GM11168 (cell line): ENCODE data around the gene PSMG2.
"Not testable (repeated sequence)": the region's sequence is repeated elsewhere in the genome, so short reads cannot be mapped to it uniquely, and the experiment has no call there.

Experiments
- in situ Hi-C: fragments of 300-500 bp; cut with MboI; formaldehyde crosslinking; loops from one replicate; pipeline ENCODE4 v1.12.0; 2022; ENCODE audit warnings: low sequenced_read_pairs; ENCODE audit not compliant: unreplicated experiment

The PSMG2 gene

DNA sequence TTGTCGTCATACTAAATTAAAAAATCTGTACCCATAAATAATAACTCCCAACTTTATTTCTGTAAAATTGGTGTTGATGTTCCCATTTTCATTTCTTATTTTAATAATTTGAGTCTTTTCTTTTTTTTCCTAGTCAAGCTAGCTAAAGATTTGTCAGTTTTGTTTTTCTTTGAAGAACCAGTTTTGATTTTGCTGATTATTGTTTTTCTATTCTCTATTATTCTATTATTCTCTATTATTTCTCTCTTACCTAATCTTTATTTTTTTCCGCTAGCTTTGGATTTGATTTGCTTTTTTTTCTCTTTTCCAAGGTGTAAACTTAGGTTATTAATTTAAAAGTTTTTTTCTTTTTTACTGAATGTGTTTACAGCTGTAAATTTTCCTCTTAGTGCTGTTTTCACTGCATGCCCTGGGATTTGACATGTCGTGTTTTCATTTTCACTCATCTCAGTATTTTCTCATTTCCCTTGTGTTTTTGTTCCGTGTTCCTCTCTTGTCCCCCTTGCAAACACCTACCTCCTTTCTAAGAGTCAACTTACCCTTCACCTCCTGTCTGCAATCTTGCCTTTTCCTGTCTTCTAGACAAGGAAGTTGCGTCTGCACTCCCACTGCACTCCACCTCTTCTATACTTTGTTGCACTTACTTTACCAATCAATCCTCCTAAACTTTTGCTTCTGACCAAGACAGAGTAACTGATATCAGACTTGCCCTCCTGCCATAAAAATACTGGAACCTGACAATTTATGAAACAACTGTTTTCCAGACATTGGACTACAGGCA lies 18.8 kb downstream of the PSMG2 start:
- in situ Hi-C loops: no loop called here

DNA sequence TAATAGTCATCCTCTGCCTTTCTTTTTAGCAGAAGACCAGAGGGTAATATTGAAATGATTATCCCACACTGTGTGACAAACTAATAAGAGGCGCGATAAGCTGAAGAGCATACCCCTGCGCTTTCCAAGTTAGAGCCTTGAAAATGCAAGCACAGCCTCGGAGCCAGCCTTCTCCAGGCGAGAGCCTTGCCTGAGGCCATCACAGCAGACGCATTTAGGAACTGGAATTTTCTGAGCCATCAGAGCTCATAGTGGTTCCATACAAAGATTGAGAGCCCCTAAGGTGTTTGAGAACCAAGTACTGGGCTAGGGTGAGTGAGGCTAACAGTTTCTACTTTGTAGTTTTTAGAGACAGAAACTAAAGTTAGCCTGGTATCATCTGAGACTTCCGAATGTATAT lies 19.9 kb downstream of the PSMG2 start:
- in situ Hi-C loops: no loop called here

DNA sequence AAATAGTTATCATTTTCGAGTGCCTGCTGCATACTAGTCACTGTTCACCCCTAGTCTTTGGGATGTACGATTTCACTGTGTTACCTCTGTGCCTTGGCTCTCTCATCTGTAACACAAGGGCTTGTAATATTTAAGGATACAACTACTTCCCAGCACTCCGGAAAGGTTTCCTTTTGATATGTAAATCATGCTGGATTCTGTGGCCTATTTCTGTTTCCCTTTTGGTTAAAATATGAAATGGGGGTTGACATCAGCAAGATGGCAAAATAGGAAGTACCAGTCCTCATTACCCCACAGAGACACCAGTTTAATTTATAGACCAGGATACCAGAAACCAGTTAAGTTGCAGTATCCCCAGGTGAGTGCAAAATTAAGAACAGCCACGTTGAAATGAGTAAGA lies 23.5 kb downstream of the PSMG2 start:
- in situ Hi-C loops: no loop called here

- in situ Hi-C loops: no loop called here
These were observed 24.1 kb downstream of the PSMG2 start for GRCh38 chr18:12726774-12727550.

- in situ Hi-C loops: no loop called here
These were observed 34.5 kb downstream of the PSMG2 start for GRCh38 chr18:12737243-12737902.

- in situ Hi-C loops: loop anchor here (10.0 kb wide), 1 partner anchor 153 kb away; no protein-coding TSS in a partner anchor
These were observed 38.5 kb downstream of the PSMG2 start for GRCh38 chr18:12741351-12741750.

DNA sequence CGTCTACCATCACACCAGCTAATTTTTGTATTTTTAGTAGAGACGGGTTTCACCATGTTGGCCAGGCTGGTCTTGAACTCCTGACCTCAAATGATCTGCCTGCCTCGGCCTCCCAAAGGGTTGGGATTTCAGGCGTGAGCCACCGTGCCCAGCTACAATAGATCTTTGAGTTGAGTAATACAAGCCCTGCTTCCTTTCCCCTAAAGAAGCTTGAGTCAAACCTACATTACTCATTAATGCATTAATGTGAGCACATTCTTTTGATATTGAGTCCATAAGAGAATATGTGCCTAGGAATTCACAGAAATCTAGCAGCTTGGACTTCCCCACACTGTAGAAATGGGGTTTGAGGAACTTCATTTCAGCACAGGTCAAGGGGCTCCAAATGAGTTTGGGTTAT lies 39.6 kb downstream of the PSMG2 start:
- in situ Hi-C loops: loop anchor here (10.0 kb wide), 1 partner anchor 152 kb away; no protein-coding TSS in a partner anchor

GRCh38 chr18:12744103-12744502 lies 41.3 kb downstream of the PSMG2 start:
- in situ Hi-C loops: loop anchor here (10.0 kb wide), 1 partner anchor 151 kb away; no protein-coding TSS in a partner anchor

- in situ Hi-C loops: loop anchor here (10.0 kb wide), 1 partner anchor 150 kb away; no protein-coding TSS in a partner anchor
These were observed 42.4 kb downstream of the PSMG2 start for GRCh38 chr18:12745095-12745795.

DNA sequence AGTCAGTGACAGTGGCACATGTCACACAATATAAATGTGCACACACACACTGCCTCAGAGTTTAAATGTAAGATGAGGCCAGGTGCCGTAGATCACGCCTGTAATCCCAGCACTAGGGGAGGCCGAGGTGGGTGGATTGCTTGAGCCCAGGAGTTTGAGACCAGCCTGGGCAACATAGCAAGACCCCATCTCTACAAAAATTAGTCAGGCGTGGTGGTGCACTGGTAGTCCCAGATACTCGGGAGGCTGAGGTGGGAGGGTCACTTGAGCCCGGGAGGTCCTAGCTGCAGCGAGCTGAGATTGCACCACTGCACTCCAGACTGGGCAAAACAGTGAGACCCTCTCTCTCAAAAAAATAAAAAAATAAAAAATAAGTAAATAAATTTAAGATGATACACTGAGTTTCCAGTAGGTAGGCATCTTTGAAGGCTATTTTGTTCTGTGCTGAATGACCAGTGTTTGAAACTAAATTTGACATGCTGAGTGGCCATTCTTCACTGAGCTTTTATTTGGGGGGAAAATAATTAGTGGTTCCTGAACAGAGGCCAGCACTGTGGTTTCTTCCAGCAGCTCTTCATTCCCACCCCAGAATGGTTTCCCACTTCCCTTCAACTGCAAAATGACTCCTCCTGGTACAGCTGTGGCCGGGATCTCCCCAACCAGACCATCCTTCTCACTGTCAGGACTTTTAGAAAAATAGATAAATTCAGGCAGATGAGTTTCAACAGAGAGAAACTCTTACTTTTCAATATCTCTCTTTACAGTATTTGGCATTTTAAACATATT lies 44.9 kb downstream of the PSMG2 start:
- in situ Hi-C loops: loop anchor here (10.0 kb wide), 1 partner anchor 147 kb away; no protein-coding TSS in a partner anchor

DNA sequence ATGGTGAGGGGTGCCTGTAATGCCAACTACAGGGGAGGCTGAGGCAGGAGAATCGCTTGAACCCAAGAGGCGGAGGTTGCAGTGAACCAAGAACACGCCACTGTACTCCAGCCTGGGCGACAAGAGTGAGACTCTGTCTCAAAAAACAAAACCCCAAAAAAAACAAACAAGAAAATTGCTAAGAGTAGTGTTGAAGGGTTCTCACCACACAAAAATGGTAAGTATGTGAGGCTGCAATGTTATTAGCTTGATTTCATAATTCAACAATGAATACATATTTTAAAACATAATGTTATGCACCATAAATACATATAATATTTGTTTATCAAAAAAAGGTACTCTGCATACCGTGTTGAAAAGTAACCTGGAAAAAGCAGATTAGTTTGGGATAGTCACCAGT lies 45.8 kb downstream of the PSMG2 start:
- in situ Hi-C loops: loop anchor here (10.0 kb wide), 1 partner anchor 146 kb away; no protein-coding TSS in a partner anchor

- in situ Hi-C loops: loop anchor here (10.0 kb wide), 1 partner anchor 146 kb away; no protein-coding TSS in a partner anchor
These were observed 46.3 kb downstream of the PSMG2 start for GRCh38 chr18:12749121-12749520.

- in situ Hi-C loops: no loop called here
These were observed 47.4 kb downstream of the PSMG2 start for GRCh38 chr18:12750076-12750714.

DNA sequence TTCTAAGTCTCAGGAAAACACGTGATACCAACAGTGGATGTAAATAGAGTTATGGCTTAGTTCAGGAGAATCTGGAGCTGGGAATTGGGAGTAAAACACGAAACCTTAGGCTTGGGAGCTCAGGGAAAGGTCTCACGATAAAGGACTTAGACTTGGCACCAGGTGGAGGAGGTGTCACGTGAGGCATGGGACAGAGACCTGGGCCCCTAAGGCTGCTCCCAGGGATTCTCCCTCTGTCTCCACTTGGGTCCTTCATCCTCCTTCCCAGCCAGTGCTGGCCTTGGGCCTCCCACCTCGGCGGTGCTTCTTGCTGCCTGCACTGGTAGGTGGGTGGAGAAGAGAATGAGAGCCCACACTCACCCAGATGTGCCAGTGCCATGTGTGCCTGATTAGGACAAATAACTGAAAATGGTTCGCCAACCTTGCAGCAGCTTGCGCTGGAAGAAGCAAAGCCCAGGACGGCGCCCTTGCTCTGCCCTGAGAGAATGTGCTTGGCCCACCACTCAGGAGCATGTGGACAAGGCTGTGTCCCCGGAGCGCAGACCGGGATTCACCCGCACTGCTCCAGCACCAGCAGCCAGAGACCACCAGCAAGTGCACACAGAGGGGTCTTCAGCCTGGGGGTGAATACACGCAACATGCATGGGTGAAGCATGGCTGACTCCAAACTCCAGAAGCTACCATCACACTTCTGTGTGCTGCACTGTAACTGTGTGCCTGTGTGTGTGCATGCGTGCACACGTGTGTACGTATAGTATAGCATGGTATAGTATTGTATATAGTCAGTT lies 48.1 kb downstream of the PSMG2 start:
- in situ Hi-C loops: no loop called here

GRCh38 chr18:12751503-12751884 lies 48.7 kb downstream of the PSMG2 start:
- in situ Hi-C loops: no loop called here

DNA sequence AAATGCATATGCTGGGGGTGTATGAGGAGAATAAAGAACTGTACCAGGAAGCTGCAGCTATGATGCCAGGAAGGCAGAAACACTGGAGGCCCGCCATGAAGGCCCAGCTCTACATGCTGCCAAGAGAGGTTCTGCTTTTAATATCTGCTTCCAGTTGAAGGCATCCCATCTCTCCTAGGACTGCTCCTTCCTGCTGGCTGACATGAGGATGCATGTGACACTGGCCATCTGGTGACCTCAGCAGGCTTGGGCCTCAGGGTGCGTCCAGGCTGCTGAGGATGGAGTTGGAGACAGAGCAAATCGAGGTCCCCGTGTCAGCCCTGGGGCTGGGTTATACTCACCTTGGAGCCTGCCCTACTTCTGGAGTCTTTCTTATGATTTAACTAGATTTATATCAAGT lies 49.0 kb downstream of the PSMG2 start:
- in situ Hi-C loops: no loop called here

DNA sequence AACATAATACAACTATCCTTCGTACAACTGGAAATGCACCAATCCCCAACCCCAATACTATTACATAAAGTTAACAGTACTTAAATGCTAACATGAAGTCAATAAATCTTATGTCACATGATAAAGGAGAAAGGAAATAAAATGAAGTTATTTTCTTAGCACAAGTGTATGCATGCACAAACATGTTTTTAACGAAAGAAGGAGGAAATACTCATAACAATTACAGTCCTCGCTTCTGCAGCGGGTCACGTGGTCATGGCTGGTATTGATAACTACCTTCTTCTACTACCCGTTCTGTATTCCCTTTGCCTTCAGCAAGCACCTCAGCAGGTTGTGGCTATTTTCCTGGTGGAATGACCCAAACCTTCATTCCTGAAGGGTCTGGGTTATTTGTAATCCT lies 51.7 kb downstream of the PSMG2 start:
- in situ Hi-C loops: no loop called here

GRCh38 chr18:12755606-12756005 lies 52.8 kb downstream of the PSMG2 start:
- in situ Hi-C loops: not testable (repeated sequence)
